Trophoblast cell (in vitro differentiated cells and primary cell): ENCODE measurements around the gene ANKRD35.
"Not testable (repeated sequence)": the region's sequence is repeated elsewhere in the genome, so short reads cannot be mapped to it uniquely, and the experiment has no call there.

ENCODE experiments used
- DNase-seq, 2 donors: peaks; one replicate each; pipeline ENCODE4 v3.0.0-alpha.2; 2016
- H2AFZ ChIP-seq: 2 replicates; pipeline ENCODE4 v1.6.1; 2013; ENCODE audit warnings: low read length, moderate library complexity, mild to moderate bottlenecking; ENCODE audit not compliant: insufficient read depth, poor library complexity
- H2AK5ac ChIP-seq: 2 replicates; pipeline ENCODE4 v1.6.1; 2013; ENCODE audit warnings: mild to moderate bottlenecking, low read length
- H2BK120ac ChIP-seq: 2 replicates; pipeline ENCODE4 v1.6.1; 2013; ENCODE audit warnings: low read length, mild to moderate bottlenecking, moderate library complexity; ENCODE audit not compliant: insufficient read depth, poor library complexity
- H2BK12ac ChIP-seq: 2 replicates; pipeline ENCODE4 v1.6.1; 2013; ENCODE audit warnings: mild to moderate bottlenecking, low read length, moderate library complexity
- H2BK5ac ChIP-seq: 2 replicates; pipeline ENCODE4 v1.6.1; 2013; ENCODE audit warnings: low read length, low read depth, moderate library complexity, mild to moderate bottlenecking; ENCODE audit not compliant: poor library complexity
- H3K14ac ChIP-seq: 2 replicates; pipeline ENCODE4 v1.6.1; 2013; ENCODE audit warnings: mild to moderate bottlenecking, low read length
- H3K18ac ChIP-seq: 2 replicates; pipeline ENCODE4 v1.6.1; 2013; ENCODE audit warnings: mild to moderate bottlenecking, low read length
- H3K23ac ChIP-seq: 2 replicates; pipeline ENCODE4 v1.6.1; 2013; ENCODE audit warnings: low read length
- H3K27ac ChIP-seq: 2 replicates; pipeline ENCODE4 v1.5.1; 2013; ENCODE audit warnings: low read depth, mild to moderate bottlenecking, inconsistent platforms, low read length, moderate library complexity
- H3K27me3 ChIP-seq: 2 replicates; pipeline ENCODE4 v1.6.1; 2013; ENCODE audit warnings: inconsistent platforms, mild to moderate bottlenecking, low read length, moderate library complexity; ENCODE audit not compliant: insufficient read depth
- H3K36me3 ChIP-seq, 2 experiments: 1 replicate in 1 of 2; 2 replicates in 1 of 2; pipeline ENCODE4 v1.6.1; 2013; ENCODE audit warnings: low read length in 2 of 2, mild to moderate bottlenecking in 2 of 2, moderate library complexity in 1 of 2; ENCODE audit not compliant: insufficient read depth in 2 of 2, control insufficient read depth in 1 of 2
- H3K4ac ChIP-seq: 2 replicates; pipeline ENCODE4 v1.6.1; 2013; ENCODE audit warnings: low read depth, mild to moderate bottlenecking, low read length, moderate library complexity
- H3K4me1 ChIP-seq, 2 experiments: 1 replicate in 1 of 2; 2 replicates in 1 of 2; pipeline ENCODE4 v1.6.1; 2013; ENCODE audit warnings: low read length in 2 of 2, mild to moderate bottlenecking in 2 of 2, moderate library complexity in 1 of 2; ENCODE audit not compliant: insufficient read depth in 2 of 2, control insufficient read depth in 1 of 2
- H3K4me2 ChIP-seq: 2 replicates; pipeline ENCODE4 v1.6.1; 2013; ENCODE audit warnings: inconsistent platforms, mild to moderate bottlenecking, low read length, moderate library complexity
- H3K4me3 ChIP-seq: 2 replicates; pipeline ENCODE4 v1.5.1; 2013; ENCODE audit warnings: mild to moderate bottlenecking, low read depth, low read length, inconsistent platforms
- H3K79me1 ChIP-seq: one replicate; pipeline ENCODE4 v1.6.1; 2013; ENCODE audit warnings: low read length
- H3K79me2 ChIP-seq: 2 replicates; pipeline ENCODE4 v1.6.1; 2013; ENCODE audit warnings: low read length, mild to moderate bottlenecking; ENCODE audit not compliant: control insufficient read depth, insufficient read depth, poor library complexity
- H3K9ac ChIP-seq: 2 replicates; pipeline ENCODE4 v1.6.1; 2013; ENCODE audit warnings: mild to moderate bottlenecking, low read length
- H3K9me3 ChIP-seq: 2 replicates; pipeline ENCODE4 v1.6.1; 2013; ENCODE audit warnings: low read depth, mild to moderate bottlenecking, control low read depth, inconsistent platforms, low read length; ENCODE audit not compliant: insufficient read depth
- H4K12ac ChIP-seq: 2 replicates; pipeline ENCODE4 v1.6.1; 2013; ENCODE audit warnings: low read depth, mild to moderate bottlenecking, low read length, moderate library complexity
- H4K8ac ChIP-seq: 2 replicates; pipeline ENCODE4 v1.6.1; 2013; ENCODE audit warnings: low read depth, mild to moderate bottlenecking, low read length, moderate library complexity
- H4K91ac ChIP-seq: one replicate; pipeline ENCODE4 v1.6.1; 2013; ENCODE audit warnings: low read depth, mild to moderate bottlenecking, low read length, moderate library complexity
- WGBS: extraction: QIAGEN DNeasy Blood & Tissue Kit; methylation state at CpG from one replicate; pipeline ENCODE4 v1.1.7; 2013; ENCODE audit warnings: missing lambda C conversion rate; ENCODE audit not compliant: insufficient read length, insufficient coverage; ENCODE audit errors: extremely low coverage; 5-methylcytosine and 5-hydroxymethylcytosine counted together

The ANKRD35 gene

GRCh38 chr1:145927063-145927886 lies 41.6 kb upstream of the ANKRD35 start, which contains the start of gene RBM8A:
Gene RBM8A (minus strand): TSS chr1:145927484. CDS start chr1:145927426, 58 bp downstream.
- Histone ChIP-seq H3K79me2 (peaks cover 12% of the 10 kb centered on the region), H3K27ac (peak within 1 kb of the TSS; percentile 82), H2BK5ac (peak within 1 kb of the TSS; percentile 78), H3K4me2 (peak within 1 kb of the TSS; percentile 80), H4K8ac (peak within 1 kb of the TSS; percentile 95), H3K18ac (peak within 1 kb of the TSS; percentile 94), H3K4ac (peak within 1 kb of the TSS; percentile 93), H3K4me3 (peak within 1 kb of the TSS; percentile 90), H3K36me3 (peaks cover 7 to 10% of the 10 kb centered on the region in 2 experiments), H3K9me3 (no peaks in the 10 kb centered on the region), H3K14ac (peak within 1 kb of the TSS; percentile 67), H2BK12ac (no peak within 1 kb of the TSS), H2AK5ac (peak within 1 kb of the TSS; percentile 94), H2BK120ac (peak within 1 kb of the TSS; percentile 46), H3K79me1 (peaks cover 10% of the 10 kb centered on the region), H4K91ac (peak within 1 kb of the TSS; percentile 74), H3K4me1 (peaks cover 0 to 6% of the 10 kb centered on the region in 2 experiments), H3K23ac (no peak within 1 kb of the TSS), H2AFZ (peak within 1 kb of the TSS; percentile 91), H3K27me3 (no peaks in the 10 kb centered on the region), H3K9ac (peak within 1 kb of the TSS; percentile 90), H4K12ac (peak within 1 kb of the TSS; percentile 97)
- WGBS, result no CpG with 5 or more reads among the region's 41 CpGs
- peak; percentile 96 to 99 for DNase-seq

- no peak overlapping the region for H3K23ac ChIP-seq
- peak overlapping the region; percentile 45 for H4K91ac ChIP-seq
- peak overlapping the region; percentile 35 for H2AK5ac ChIP-seq
- no peak overlapping the region for H2AFZ ChIP-seq
- no CpG with 5 or more reads among the region's 19 CpGs for WGBS
- peaks cover 0 to 6% of the 10 kb centered on the region in 2 experiments for H3K4me1 ChIP-seq
- no peak overlapping the region for H4K12ac ChIP-seq
- peak overlapping the region; percentile 82 for H3K4ac ChIP-seq
- H3K9ac ChIP-seq, result peak overlapping the region; percentile 87
- peak overlapping the region; percentile 95 for H4K8ac ChIP-seq
- no peak overlapping the region for H2BK12ac ChIP-seq
- H3K9me3 ChIP-seq, result no peaks in the 10 kb centered on the region
- peak overlapping the region; percentile 82 for H3K27ac ChIP-seq
- no peaks in the 10 kb centered on the region for H3K27me3 ChIP-seq
- H3K4me2 ChIP-seq, result peak overlapping the region; percentile 80
- DNase-seq, result no peak
- peak overlapping the region; percentile 63 for H3K18ac ChIP-seq
- H3K4me3 ChIP-seq, result peak overlapping the region; percentile 90
- H2BK120ac ChIP-seq, result no peak overlapping the region
- H3K79me1 ChIP-seq, result peaks cover 10% of the 10 kb centered on the region
- H3K36me3 ChIP-seq, result peaks cover 7 to 10% of the 10 kb centered on the region in 2 experiments
- H3K79me2 ChIP-seq, result peaks cover 12% of the 10 kb centered on the region
- H3K14ac ChIP-seq, result peak overlapping the region; percentile 55
- H2BK5ac ChIP-seq, result no peak overlapping the region
Observed at GRCh38 chr1:145926686-145927062, 41.0 kb upstream of the ANKRD35 start.

GRCh38 chr1:145922266-145922665 lies 36.6 kb upstream of the ANKRD35 start:
- Histone ChIP-seq H3K9ac (no peak overlapping the region), H3K27ac (no peak overlapping the region), H3K79me1 (peaks cover 11% of the 10 kb centered on the region), H3K18ac (no peak overlapping the region), H3K23ac (no peak overlapping the region), H2AFZ (no peak overlapping the region), H3K9me3 (no peaks in the 10 kb centered on the region), H2BK120ac (no peak overlapping the region), H3K4ac (no peak overlapping the region), H4K8ac (no peak overlapping the region), H3K14ac (no peak overlapping the region), H3K4me1 (peaks cover 7 to 20% of the 10 kb centered on the region in 2 experiments), H4K91ac (no peak overlapping the region), H3K79me2 (peaks cover 12% of the 10 kb centered on the region), H2BK5ac (no peak overlapping the region), H4K12ac (no peak overlapping the region), H3K4me2 (no peak overlapping the region), H2BK12ac (no peak overlapping the region), H3K4me3 (no peak overlapping the region), H2AK5ac (no peak overlapping the region), H3K27me3 (no peaks in the 10 kb centered on the region), H3K36me3 (peaks cover 7 to 10% of the 10 kb centered on the region in 2 experiments)
- no CpG with 5 or more reads among the region's 2 CpGs for WGBS
- DNase-seq, result no peak

- not testable (repeated sequence) for H3K9me3 ChIP-seq
Observed at GRCh38 chr1:145920297-145920696, 34.6 kb upstream of the ANKRD35 start.

More at GRCh38 chr1:145920297-145920696, 34.6 kb upstream of the ANKRD35 start:
- not testable (repeated sequence) for H3K4me2 ChIP-seq, H3K9ac ChIP-seq, H3K36me3 ChIP-seq, H2AK5ac ChIP-seq, H2BK12ac ChIP-seq, H4K12ac ChIP-seq, H3K23ac ChIP-seq, H3K79me1 ChIP-seq, DNase-seq, H3K4me3 ChIP-seq, H2AFZ ChIP-seq, H4K8ac ChIP-seq, H3K14ac ChIP-seq, H3K27ac ChIP-seq, H2BK120ac ChIP-seq, H4K91ac ChIP-seq, H3K4ac ChIP-seq, H2BK5ac ChIP-seq, H3K79me2 ChIP-seq, H3K18ac ChIP-seq, H3K27me3 ChIP-seq
- no CpG with 5 or more reads among the region's 4 CpGs for WGBS
- H3K4me1 ChIP-seq, result peaks cover 7 to 16% of the 10 kb centered on the region in 2 experiments
